Sigmoid colon (tissue), 4 donors: ENCODE results near the gene ZNF275.

ENCODE experiments used
- EP300 ChIP-seq, 4 donors: sonication (generic); formaldehyde crosslinking; IDR thresholded peaks; one replicate each; pipeline ENCODE4 v1.6.1; 2017; ENCODE audit warnings: antibody characterized with exemption in 4 of 4
- POLR2A ChIP-seq, 2 donors: fragments of 450-650 bp; IDR thresholded peaks; one replicate each; pipeline ENCODE4 v1.6.1; 2016; ENCODE audit warnings: antibody characterized with exemption in 2 of 2, mild to moderate bottlenecking in 2 of 2, moderate library complexity in 2 of 2
- POLR2AphosphoS5 ChIP-seq, 4 donors: sonication (generic); formaldehyde crosslinking; IDR thresholded peaks; one replicate each; pipeline ENCODE4 v1.6.1; 2017; ENCODE audit warnings: antibody characterized with exemption in 4 of 4
- TF ChIP-seq, protein P1 (sequence below), 4 experiments: fragments of 450-650 bp in 3 of 4; fragments of 200-600 bp in 1 of 4; IDR thresholded peaks; one replicate each; pipeline ENCODE4 v1.5.1; 2016 to 2019; ENCODE audit warnings: antibody characterized with exemption in 4 of 4, mild to moderate bottlenecking in 3 of 4, moderate library complexity in 2 of 4

GRCh38 chrX:153371256-153371655 lies 37.3 kb downstream of the ZNF275 start:
- TF ChIP-seq, protein P1, sequence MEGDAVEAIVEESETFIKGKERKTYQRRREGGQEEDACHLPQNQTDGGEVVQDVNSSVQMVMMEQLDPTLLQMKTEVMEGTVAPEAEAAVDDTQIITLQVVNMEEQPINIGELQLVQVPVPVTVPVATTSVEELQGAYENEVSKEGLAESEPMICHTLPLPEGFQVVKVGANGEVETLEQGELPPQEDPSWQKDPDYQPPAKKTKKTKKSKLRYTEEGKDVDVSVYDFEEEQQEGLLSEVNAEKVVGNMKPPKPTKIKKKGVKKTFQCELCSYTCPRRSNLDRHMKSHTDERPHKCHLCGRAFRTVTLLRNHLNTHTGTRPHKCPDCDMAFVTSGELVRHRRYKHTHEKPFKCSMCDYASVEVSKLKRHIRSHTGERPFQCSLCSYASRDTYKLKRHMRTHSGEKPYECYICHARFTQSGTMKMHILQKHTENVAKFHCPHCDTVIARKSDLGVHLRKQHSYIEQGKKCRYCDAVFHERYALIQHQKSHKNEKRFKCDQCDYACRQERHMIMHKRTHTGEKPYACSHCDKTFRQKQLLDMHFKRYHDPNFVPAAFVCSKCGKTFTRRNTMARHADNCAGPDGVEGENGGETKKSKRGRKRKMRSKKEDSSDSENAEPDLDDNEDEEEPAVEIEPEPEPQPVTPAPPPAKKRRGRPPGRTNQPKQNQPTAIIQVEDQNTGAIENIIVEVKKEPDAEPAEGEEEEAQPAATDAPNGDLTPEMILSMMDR (IDR thresholded peaks at IDR 0.05) = no peak
- TF ChIP-seq EP300 (IDR thresholded peaks at IDR 0.05) (no peak), POLR2A (IDR thresholded peaks at IDR 0.05) (no peak), POLR2AphosphoS5 (IDR thresholded peaks at IDR 0.05) (no peak)
